A549 (cell line): ENCODE results near the gene MDFIC.

Source experiments
- BCL3 ChIP-seq: fragments of >200 bp; sonication (Bioruptor Twin); formaldehyde crosslinking; IDR thresholded peaks from 3 replicates; pipeline ENCODE4 v1.6.1; 2016
- BHLHE40 ChIP-seq: IDR thresholded peaks from 2 replicates; pipeline ENCODE4 v1.6.1; 2012; ENCODE audit warnings: low read depth, low read length, inconsistent platforms
- CEBPB ChIP-seq, 2 experiments: fragments of >200 bp in 1 of 2; sonication (Bioruptor Twin) in 1 of 2; formaldehyde crosslinking in 1 of 2; IDR thresholded peaks; 2 replicates each; pipeline ENCODE4 v1.6.1; 2012 to 2016
- CTCF ChIP-seq: fragments of >200 bp; sonication (Bioruptor Twin); formaldehyde crosslinking; IDR thresholded peaks from 3 replicates; pipeline ENCODE4 v1.5.1; 2016
- JUNB ChIP-seq: fragments of >200 bp; sonication (Bioruptor Twin); formaldehyde crosslinking; IDR thresholded peaks from 2 replicates; pipeline ENCODE4 v1.6.1; 2016
- POLR2A ChIP-seq: IDR thresholded peaks from 2 replicates; pipeline ENCODE4 v1.6.1; 2012; ENCODE audit warnings: mild to moderate bottlenecking, low read length
- REST ChIP-seq: fragments of 200-600 bp; sonication (generic); IDR thresholded peaks from 2 replicates; pipeline ENCODE4 v1.6.1; 2016; ENCODE audit warnings: antibody characterized with exemption, mild to moderate bottlenecking, moderate library complexity
- RFX5 ChIP-seq: fragments of 450-650 bp; IDR thresholded peaks from 2 replicates; pipeline ENCODE4 v1.7.1; 2014; ENCODE audit warnings: antibody characterized with exemption, mild to moderate bottlenecking, moderate library complexity

GRCh38 chr7:115014794-115015193, 92.9 kb downstream of the MDFIC start:
- no peak for TF ChIP-seq CEBPB (IDR thresholded peaks at IDR 0.05)
- no peak for TF ChIP-seq POLR2A
- no peak for TF ChIP-seq BHLHE40
- no peak for TF ChIP-seq REST
- TF ChIP-seq BCL3 = no peak
- TF ChIP-seq RFX5 = no peak
- TF ChIP-seq CTCF = no peak
- TF ChIP-seq JUNB = no peak
